Measurements from ENCODE around the gene OSCP1.

The OSCP1 gene

DNA sequence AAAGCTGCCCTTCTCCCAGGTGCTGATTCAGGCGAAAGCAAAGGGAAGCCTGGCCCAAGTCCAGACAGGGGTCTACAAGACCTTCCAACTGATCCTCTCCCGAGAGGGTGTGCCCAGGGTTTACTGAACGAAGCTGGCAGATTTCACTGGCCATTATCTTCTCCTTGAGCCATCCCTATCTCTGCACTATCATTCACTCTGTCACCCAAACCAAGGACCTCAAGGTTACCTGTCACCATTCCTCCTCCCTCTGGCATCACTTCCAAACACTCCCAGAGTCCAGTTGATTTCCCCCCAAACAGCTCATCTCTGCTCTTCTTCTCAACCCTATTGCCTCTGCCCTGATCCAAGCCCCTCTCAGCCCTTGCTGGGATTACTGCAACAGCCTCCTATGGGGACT, 69.5 kb downstream of the OSCP1 start:
- no peak for DNase-seq

- no peak for DNase-seq
Observed at GRCh38 chr1:36380143-36380619, 70.1 kb downstream of the OSCP1 start.

- DNase-seq: no peak
Observed at GRCh38 chr1:36377791-36378492, 72.3 kb downstream of the OSCP1 start.

GRCh38 chr1:36372617-36373016, 77.6 kb downstream of the OSCP1 start:
- DNase-seq: no peak

GRCh38 chr1:36369061-36369861, 81.0 kb downstream of the OSCP1 start:
- DNase-seq: peak; percentile 90 to 93
